Mesothelial cell of epicardium (in vitro differentiated cells): ENCODE data around the gene HAUS5. TPM values are rescaled to one million over a fixed set of nuclear protein-coding genes. Genes with fewer than 3 reads are reported as not detected.

Source experiments
- DNase-seq, 2 experiments: peaks; one replicate each; pipeline ENCODE4 v3.0.0; 2021; ENCODE audit warnings: low spot score in 2 of 2; ENCODE audit not compliant: unreplicated experiment in 2 of 2
- H3K27ac Mint-ChIP-seq: 2 replicates; pipeline ENCODE4 v1.8.0; 2021; ENCODE audit warnings: mixed read lengths
- H3K27me3 Mint-ChIP-seq: 2 replicates; pipeline ENCODE4 v1.8.0; 2021; ENCODE audit warnings: low read depth, mixed read lengths
- H3K36me3 Mint-ChIP-seq: 2 replicates; pipeline ENCODE4 v1.8.0; 2021; ENCODE audit warnings: mixed read lengths
- H3K4me1 Mint-ChIP-seq: 2 replicates; pipeline ENCODE4 v1.8.0; 2021; ENCODE audit warnings: mixed read lengths
- H3K4me3 Mint-ChIP-seq: 2 replicates; pipeline ENCODE4 v1.8.0; 2021; ENCODE audit warnings: mild to moderate bottlenecking, moderate library complexity, mixed read lengths
- H3K9me3 Mint-ChIP-seq: 2 replicates; pipeline ENCODE4 v1.8.0; 2021; ENCODE audit warnings: mixed read lengths
- total RNA-seq: library from RNA; stranded (reverse); gene quantifications from 3 replicates; pipeline ENCODE4 v1.2.1, GENCODE V29; 2021
- TF ChIP-seq, protein P1 (sequence below): fragments of 200-600 bp; sonication (generic); IDR thresholded peaks from one replicate; pipeline ENCODE4 v1.5.0; 2021; ENCODE audit warnings: antibody characterized with exemption; ENCODE audit not compliant: unreplicated experiment

HAUS5 gene
- total RNA-seq, 1 donor from 2014 or later = 28.7 TPM

DNA sequence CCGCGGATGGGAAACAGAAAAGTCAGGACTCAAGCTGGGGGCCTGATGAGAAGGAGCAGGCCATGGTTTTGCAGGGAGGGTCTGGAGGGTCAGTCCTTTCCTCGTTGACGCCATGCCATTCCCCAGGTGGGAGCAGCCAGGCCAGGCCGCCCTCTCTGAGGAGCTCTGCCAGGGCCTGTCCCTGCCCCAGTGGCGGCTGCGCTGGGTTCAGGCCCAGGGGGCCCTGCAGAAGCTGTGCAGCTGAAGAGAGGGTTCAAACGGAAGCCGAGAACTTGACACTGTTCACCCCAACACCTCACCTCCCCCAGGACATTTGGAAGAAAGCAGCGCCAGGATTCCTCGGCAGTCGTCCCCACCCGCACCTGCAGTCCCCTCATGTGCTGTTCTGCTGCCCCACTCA lies 10.2 kb downstream of the HAUS5 start:
- Mint-ChIP-seq H3K27me3 (no peaks in the 10 kb centered on the region), H3K9me3 (no peaks in the 10 kb centered on the region), H3K4me3 (no peak overlapping the region), H3K4me1 (no peaks in the 10 kb centered on the region), H3K27ac (no peak overlapping the region), H3K36me3 (peaks cover 2% of the 10 kb centered on the region)
- DNase-seq = no peak
- TF ChIP-seq, protein P1, sequence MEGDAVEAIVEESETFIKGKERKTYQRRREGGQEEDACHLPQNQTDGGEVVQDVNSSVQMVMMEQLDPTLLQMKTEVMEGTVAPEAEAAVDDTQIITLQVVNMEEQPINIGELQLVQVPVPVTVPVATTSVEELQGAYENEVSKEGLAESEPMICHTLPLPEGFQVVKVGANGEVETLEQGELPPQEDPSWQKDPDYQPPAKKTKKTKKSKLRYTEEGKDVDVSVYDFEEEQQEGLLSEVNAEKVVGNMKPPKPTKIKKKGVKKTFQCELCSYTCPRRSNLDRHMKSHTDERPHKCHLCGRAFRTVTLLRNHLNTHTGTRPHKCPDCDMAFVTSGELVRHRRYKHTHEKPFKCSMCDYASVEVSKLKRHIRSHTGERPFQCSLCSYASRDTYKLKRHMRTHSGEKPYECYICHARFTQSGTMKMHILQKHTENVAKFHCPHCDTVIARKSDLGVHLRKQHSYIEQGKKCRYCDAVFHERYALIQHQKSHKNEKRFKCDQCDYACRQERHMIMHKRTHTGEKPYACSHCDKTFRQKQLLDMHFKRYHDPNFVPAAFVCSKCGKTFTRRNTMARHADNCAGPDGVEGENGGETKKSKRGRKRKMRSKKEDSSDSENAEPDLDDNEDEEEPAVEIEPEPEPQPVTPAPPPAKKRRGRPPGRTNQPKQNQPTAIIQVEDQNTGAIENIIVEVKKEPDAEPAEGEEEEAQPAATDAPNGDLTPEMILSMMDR = no peak

DNA sequence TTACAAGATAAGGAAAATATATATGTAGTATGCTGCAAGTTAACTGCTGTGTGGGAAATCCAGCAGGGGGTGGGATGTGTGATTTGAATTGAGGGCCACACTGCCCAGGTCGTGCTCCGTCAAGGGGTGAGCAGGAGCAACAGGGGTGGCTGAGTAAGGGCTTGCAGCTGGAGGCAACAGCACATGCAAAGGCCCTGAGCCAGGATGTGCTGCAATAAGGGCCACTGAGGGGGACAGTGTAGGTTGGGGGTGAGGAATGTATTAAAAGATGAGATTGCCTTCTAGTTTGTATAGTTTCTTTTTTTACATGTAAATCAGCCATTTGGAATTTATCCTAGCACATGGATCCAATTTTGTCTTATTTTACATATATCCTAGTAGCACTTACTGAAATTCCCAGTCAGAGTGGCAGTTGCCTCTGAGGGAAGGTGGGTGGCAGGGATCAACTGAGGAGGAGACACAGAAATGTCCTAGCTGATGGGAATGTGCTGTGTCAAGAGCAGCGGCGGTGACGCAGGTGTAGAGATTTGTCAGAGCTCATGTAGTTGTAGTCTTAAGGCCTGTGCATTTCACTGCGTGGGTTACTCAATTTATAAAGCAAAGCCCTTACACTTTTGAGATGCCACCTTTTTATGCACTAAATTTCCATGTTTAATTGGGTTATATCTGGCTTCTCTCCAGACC lies 10.9 kb downstream of the HAUS5 start:
- no peak overlapping the region for H3K27ac Mint-ChIP-seq
- no peak overlapping the region for H3K4me3 Mint-ChIP-seq
- H3K36me3 Mint-ChIP-seq = peaks cover 2% of the 10 kb centered on the region
- no peak for DNase-seq
- H3K4me1 Mint-ChIP-seq = peaks cover 5% of the 10 kb centered on the region
- no peaks in the 10 kb centered on the region for H3K9me3 Mint-ChIP-seq
- no peaks in the 10 kb centered on the region for H3K27me3 Mint-ChIP-seq
- TF ChIP-seq, protein P1 = no peak

DNA sequence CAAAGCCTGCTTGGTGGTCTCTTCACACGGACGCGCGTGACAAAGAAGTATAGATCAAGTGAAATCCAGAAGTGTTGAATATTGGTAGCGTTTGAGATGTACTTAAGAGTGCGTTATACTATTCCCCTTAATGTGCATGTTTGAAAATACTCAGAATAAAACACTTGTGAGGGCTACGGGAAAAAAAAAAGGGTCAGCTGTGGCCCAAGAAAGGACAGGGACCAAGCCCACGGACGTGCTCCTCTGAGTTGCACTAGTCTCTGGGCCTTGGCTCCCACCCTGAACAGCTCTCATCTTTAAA lies 15.7 kb downstream of the HAUS5 start:
- peak overlapping the region; percentile 99 for H3K27ac Mint-ChIP-seq
- peak overlapping the region; percentile 98 for H3K4me3 Mint-ChIP-seq
- no peak for DNase-seq
- peaks cover 2% of the 10 kb centered on the region for H3K27me3 Mint-ChIP-seq
- peaks cover 17% of the 10 kb centered on the region for H3K36me3 Mint-ChIP-seq
- TF ChIP-seq, protein P1 = no peak
- H3K4me1 Mint-ChIP-seq = peaks cover 11% of the 10 kb centered on the region
- H3K9me3 Mint-ChIP-seq = no peaks in the 10 kb centered on the region

DNA sequence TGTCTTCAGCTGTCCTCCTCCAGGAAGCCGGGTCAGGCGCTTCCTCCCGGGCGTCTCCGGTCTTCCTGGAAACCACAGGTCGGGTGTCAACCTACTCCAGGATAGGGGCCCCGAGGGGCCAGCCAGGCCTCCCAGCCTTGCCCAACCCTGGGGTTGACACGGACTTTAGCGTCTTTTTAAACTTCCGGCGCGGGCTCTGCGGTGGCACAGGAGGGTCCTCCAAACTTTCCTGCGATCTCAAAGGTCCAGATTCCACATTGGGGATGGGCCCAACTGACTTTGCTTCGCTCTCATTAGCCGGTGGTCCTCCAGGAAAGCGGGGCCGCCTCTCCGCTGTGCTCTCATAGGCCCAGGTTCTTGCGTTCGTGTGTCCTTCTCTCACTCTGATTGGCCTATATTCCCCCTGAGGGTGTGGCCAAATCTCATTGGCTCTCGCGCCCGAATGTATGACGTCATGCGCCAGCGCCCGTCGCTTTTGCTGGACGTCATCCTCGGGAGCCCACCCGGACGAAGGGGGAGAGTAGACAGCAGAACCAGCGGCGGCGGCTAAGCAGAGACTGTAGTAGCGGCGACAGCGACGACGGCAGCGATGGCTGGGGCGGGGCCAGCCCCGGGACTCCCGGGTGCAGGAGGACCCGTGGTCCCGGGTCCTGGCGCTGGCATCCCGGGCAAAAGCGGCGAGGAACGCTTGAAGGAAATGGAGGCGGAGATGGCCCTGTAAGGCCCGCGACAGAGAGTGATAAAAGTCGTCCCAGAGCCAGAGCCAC lies 16.2 kb downstream of the HAUS5 start, which contains the start of gene RBM42:
Gene RBM42 (plus strand): TSS at position 472 of the 767 bp plus-strand sequence. CDS start 118 bp downstream, at position 590.
- Mint-ChIP-seq H3K4me3 (peak within 1 kb of the TSS; percentile 98), H3K9me3 (no peaks in the 10 kb centered on the region), H3K27me3 (peaks cover 2% of the 10 kb centered on the region), H3K36me3 (peaks cover 20% of the 10 kb centered on the region), H3K27ac (peak within 1 kb of the TSS; percentile 99), H3K4me1 (peaks cover 11% of the 10 kb centered on the region)
- TF ChIP-seq, protein P1 = no peak
- peak; percentile 93 to 99 for DNase-seq

DNA sequence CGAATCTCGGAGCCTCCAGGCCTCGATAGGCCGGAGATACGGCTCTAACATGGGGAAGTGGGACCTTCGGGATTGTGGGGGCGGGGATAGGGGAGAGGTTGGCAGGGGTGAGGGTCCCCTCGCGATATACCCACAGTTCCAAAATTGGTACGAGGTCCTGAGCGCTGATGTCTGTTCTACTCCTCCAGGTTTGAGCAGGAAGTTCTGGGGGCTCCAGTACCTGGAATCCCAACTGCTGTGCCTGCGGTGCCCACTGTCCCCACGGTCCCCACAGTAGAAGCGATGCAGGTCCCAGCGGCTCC lies 16.7 kb downstream of the HAUS5 start:
- peaks cover 11% of the 10 kb centered on the region for H3K4me1 Mint-ChIP-seq
- H3K27me3 Mint-ChIP-seq = peaks cover 2% of the 10 kb centered on the region
- no peaks in the 10 kb centered on the region for H3K9me3 Mint-ChIP-seq
- H3K4me3 Mint-ChIP-seq = peak overlapping the region; percentile 98
- DNase-seq = no peak
- peak overlapping the region; percentile 99 for H3K27ac Mint-ChIP-seq
- H3K36me3 Mint-ChIP-seq = peaks cover 20% of the 10 kb centered on the region
- TF ChIP-seq, protein P1 = no peak
